HG02981 (cell line): ENCODE data around the gene WNT9B.
"Not testable (repeated sequence)": the region's sequence is repeated elsewhere in the genome, so short reads cannot be mapped to it uniquely, and the experiment has no call there.

Source experiments
- ATAC-seq: cut with Tn5 transposase; IDR thresholded peaks from one replicate; pipeline ENCODE4 v1.9.1; 2021; ENCODE audit warnings: mild to moderate bottlenecking, moderate library complexity; ENCODE audit not compliant: unreplicated experiment

WNT9B gene

DNA sequence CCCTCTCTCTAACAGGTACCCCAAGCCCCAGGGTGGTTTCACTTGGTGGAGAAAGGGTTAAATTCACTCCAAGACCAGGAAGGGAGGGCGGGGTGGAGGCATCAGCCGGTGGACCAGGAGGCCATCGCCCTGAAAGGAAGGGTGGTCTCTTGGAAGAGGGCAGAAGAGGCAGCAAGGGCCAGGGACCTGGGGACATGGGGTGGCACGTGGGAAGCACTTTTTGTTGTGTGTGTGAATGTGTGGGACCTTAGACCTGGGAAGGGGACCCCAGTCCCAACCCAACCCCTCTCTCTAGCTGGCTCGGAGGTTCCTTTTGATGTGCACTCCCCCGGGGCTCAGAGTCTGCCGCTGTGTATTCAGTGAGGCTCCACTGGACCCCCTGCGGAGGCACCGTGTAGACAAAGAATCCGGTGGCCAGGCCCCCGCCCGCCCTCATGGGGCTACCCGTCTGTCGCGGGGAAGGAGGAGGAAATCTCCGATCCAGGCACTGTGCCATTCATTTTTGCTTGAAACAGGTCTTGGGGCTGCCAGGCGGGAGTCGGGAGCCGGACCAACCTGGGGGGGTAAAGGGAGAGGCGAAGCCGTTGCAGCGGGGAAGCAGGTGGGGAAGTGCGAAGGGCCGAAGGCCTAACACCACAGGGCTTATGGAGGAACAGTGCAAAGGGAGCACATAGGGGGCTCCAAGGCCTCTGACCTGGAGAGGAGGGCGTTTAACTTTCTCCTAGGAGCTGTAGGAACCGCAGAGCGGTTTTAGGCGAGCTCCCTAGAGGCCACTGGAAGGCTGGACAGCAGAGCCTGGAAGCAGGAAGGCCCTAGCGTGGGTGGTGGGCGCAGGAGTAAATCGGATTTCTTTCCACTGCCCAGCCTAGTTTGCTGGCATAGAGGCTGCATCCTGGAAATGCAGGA lies 29.6 kb upstream of the WNT9B start:
- no peak for ATAC-seq

DNA sequence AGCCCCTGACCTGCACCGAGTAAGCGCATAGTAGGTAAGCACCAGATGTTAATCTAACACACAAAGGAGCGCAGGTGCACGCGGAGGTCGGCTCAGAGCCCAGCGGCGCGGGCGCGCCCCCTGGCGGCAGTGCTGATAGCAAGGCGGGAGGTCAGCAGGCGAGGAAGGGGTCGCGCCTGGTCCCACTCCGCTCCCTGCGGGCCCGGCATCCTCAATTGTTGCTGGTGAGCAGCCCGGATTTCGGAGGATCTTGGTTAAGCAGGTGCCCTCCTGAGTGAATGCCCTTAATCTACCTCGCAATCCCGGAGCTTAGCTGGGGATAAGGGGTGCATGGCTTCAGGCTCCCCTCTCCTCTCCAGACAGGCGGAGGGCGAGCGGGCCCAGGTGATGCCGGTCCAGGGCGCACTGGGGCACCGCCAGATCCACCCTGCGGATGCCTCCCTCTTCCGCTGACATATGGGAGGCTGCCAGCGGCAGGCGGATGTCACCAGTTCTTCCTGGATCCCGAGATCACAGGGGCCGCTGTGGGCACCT lies 28.9 kb upstream of the WNT9B start:
- no peak for ATAC-seq

DNA sequence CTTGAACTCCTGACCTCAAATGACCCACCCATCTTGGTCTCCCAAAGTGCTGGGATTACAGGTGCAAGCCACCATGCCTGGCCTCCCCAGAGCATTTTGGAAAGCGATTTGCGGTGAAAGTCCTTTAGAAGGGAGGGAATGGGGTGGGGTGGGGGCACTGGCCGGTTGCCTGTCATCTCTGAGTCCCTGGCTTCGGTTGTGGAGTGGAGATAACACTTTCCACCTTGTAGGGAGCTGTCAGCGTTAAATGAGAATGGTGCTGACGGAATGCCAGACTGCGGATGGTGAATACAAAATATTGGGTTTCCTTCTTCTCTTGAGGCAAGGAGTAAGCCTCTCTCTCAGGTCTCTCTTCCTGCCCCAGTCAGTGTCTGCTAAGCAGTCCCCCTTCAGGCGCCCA lies 27.7 kb upstream of the WNT9B start:
- ATAC-seq, result no peak

DNA sequence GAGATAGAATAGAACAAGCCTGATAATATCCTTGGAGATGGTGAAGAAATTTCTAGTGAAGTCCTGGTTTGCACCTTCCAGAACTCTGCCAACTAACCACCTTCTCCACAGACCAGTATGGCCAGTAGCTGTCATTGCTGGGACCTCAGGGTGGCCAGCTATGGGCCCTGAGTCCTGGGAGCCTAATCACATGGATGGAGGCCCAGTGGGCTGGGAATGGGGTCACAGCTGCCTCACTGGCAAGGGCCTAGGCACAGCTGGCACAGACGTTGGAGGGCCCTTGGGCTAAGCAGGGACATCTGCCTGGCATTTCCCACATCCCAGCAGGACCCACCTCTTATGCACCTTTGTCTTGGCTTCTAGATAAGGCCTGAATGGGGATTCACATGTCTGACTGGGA lies 25.3 kb upstream of the WNT9B start:
- no peak for ATAC-seq

DNA sequence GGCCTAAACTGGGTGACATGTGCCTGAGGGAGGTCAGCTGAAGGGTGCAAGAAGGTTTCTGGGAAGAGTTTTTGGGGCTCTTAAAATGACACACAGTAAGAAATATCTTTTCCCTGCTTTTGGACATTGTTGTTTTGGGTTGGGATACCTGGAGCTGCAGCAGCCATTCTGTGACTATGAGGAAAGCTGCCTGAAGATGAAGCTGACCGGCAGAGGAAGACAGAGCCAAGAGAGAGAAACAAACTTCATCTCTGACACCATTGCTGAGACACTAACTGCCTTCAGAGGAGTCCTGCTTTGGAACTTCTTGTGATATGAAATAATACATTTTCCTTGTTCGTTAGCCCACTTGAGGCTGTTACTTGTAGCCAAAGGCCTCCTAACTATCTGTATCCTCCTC lies 24.1 kb upstream of the WNT9B start:
- ATAC-seq, result no peak

DNA sequence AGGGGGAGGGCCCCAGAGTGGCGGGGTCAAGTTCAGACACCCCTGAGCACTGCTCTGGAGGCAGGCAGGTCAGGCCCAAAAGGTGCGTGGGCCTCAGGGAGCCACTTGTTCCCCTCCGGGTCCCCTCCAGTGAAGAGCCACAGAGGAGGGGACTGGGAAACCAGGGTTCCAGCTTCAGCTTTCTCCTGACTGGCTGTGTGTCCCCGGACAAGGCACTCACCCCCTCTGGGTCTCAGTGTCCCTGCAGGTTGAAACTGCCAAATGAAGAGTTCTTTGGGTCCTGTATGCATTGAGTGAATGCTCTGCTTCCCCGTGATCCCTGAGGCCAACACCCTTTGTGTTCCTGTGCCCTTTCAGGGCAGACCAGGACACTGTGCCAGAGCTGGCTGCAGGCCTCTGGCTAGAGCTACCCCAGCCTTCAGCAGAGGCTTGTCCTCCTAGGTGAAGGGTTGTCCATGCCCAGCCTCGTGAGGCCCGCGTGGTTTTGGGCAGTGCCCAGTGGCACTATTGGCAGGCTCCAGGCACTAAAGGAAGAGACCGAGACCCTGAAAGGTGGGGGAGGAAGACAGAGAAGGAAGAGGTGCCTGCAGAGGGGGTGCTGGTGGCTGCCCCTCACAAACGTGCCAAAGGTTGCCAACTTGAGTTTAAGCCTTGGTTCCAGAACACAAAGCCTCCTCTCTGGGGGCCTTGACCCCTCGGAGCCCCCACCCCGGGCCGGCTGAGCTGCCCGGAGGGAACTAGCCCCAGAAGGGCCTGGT lies 19.6 kb upstream of the WNT9B start:
- ATAC-seq, result no peak

DNA sequence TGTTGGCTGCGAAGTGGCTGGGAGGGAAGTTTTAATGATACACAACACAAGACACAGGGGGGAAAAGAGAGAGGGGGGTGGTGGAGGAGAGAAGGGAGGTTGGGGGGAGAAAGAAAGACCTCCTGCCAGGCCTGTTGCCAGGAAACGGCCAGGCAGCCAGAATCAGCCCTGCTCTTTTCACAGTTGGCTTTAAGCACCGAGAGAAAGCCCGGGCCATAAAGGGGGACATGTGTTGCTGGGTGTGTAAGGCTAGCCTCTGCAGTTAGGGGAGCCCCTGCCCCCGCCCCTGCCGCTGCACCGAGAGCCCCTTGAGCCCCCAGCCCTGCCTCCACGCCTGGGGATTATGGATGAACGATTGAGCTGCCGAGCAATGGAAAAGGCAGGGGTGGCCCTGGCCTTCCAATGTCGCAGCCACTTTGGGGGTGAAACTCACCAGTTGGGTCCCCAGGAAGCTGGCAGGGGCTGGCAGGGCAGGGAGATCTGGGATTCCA lies 19.0 kb upstream of the WNT9B start:
- ATAC-seq, result no peak

DNA sequence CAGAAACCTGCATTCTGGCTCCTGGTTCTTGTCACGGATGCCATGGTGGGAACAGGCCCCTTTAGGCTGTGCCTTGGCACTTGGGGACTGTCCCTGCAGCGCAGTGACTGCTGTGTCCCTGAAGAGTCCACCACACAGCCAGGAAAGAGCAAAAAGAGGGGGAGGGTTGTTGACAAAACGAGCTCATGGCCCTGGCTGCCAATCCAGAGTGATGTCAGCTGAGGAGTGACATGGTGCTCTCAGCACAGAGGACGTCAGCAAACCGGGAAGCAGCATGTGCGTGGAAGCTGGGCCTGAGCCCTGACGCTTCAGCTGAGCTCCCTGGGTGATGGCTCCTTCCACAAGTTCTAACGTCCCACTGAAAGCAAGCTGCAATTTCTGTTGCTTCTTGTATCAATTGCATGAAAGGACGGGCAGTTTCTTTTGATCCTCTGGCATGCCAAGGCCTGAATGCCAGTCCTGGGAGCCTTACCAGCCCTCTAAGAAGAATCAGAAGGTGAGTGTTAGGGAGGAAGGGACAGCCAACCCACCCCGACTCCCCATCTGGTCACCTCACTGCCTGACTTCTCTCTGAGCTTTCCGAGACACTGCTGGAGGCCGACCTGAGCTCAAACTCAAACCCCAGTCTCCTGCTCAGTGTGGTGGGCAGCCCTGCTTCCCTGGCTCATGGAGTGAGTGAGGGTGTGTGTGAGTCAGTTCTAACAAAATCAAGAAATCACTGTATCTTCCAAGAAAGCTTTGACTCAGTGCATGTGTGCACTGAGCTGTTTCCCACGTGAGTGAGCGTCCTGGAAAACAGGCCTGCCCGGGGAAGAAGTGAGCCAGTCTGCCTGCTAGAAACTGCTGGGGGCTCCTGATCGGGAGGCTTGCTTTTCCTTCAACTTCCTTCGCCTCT lies 18.2 kb upstream of the WNT9B start:
- ATAC-seq, result no peak

DNA sequence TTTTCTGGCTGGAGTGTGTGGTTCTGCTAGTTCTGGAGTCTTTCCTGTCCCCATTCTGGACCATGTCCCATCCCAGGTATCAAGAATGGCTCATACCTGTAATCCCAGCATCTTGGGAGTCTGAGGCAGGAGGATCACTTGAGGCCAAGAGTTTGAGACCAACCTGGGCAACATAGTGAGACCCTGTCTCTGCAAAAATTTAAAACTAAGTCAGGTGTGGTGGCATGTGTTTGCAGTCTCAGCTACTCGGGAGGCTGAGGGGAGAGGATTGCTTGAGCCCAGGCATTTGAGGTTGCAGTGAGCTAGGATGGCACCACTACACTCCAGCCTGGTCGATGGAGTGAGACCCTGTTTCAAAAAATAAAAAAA lies 17.6 kb upstream of the WNT9B start:
- ATAC-seq, result no peak

DNA sequence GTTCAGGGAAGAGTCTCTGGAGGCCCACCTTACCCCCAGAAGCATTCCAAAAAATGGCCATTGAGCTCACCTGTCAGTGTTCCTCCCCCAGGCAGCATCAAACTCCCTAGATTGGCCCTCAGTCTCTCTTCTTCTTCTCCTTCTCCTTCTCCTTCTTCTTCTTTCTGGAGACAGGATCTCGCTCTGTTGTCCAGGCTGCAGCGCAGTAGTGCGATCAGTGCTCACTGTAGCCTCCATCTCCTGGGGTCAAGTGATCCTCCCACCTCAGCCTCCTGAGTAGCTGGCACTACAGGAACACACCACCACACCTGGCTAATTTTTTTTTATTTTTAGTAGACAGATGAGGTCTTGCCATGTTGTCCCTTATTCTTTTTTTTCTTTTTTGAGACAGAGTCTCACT lies 16.5 kb upstream of the WNT9B start:
- ATAC-seq, result no peak

DNA sequence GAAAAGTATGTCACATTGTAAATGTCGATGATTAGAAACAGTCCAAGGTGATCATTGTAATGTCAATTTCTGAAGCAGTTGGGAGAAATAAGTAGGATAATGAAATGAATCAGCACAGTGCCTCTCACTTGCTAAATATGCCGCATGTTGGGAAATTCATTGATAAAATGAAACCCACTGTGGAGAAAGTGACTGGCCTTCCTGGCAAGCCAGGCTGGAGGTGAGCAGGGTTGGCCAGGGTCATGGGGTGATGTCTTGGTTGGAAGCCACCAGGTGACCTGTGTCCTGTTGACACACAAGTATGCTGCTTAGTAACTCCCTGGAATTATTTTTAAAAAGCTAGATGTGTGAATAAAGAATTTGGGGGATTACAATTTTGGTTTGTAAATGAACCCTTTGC lies 14.9 kb upstream of the WNT9B start:
- no peak for ATAC-seq

DNA sequence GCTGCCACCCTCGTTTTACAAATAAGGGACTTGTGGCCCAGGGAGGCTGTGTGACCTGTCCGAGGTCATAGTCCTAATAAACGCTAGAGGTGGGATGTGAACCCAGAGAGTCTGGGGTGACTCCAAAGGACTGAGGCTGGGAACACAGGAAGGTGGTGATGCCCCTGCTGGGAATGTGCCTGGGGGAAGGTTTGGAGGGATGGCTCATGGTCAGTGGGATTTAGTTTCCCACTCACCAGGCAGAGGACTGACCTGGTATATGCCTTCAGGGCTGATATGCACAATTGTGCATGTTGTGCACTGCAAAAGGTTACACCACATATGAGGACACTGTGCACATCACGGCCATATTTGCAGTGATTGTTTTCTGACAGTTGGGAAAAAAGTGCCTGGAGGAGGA lies 13.9 kb upstream of the WNT9B start:
- no peak for ATAC-seq

DNA sequence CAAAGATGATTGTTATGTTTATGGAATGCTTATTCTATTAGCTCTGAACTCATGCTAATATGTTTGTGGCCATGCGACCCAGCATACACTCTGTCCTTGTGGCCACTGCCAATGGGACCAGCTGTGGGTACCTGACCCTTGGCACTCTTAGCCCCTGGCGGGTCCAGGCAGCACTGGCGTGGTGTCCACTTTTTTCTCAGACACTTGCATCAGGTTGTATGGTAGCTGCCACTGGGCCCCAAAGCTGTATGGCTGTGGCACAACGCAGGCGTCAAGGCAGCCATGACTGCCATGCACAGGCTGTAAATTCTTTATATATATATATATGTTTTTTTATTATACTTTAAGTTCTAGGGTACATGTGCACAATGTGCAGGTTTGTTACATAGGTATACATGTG lies 12.2 kb upstream of the WNT9B start:
- no peak for ATAC-seq

DNA sequence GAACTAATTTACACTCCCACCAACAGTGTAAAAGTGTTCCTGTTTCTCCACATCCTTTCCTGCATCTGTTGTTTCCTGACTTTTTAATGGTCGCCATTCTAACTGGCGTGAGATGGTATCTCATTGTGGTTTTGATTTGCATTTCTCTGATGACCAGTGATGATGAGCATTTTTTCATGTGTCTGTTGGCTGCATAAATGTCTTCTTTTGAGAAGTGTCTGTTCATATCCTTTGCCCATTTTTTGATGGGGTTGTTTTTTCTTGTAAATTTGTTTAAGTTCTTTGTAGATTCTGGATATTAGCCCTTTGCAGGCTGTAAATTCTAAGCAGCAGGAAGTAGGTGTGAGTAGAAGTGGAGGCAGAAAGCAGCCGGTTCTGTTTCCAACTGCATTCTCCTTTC lies 10.8 kb upstream of the WNT9B start:
- ATAC-seq, result not testable (repeated sequence)

DNA sequence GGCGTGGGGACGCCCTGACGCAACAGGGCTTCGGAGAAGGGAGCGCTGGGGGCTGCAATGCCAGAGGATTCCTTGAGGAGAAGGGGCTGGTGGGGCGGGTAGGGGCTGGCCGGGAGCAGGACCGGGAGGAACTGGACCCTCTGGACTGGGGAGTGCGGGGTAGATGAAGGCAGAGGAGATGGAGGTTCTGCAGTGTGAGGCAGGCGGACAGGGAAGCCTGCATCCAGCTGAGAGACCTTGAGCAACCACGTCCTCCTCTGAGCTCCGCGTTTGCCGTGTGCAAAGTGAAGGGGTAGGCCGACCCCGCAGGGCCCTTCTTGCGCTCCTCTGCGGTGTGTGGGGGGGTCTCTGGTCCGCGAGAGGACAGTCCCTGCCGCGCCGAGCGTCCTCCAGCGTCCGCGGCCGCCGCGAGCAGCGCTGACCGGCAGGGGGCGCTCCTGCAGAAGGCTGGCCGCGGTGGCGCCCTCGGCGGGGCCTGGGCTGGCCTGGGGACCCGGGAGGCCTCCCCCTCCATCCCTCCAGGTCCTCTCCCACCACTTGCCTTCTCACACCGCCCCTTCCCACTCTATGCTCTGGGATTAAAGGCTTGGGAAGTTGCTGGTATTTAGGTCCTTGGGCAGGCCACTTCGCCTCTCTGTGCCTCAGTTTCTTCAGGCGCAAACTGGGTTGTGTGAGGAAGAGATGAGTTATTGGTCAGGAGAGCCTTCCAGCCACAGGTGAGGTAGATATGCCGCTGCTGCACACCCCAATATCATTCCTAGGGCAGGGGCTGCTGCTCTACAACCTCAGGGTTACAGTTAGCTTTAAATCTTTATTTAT lies 9.6 kb upstream of the WNT9B start:
- ATAC-seq, result no peak

DNA sequence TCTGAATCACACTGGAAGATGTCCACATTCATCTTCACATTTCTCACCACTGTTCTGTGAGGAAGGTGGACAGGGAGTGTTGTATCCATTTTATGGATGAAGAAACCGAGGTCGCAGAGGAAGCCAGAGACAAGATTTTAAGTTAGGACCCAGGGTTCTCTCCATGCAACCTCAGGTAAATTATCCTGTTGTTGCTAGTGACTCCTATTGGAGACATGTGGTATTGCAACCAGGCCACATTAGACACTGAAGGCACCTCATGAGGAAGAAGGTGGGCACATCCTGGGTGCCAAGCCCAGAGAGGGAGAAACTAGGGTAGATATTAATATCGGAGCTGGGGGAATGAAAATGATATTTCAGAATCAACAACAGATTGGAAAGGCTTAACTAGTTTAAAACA lies 8.5 kb upstream of the WNT9B start:
- no peak for ATAC-seq

DNA sequence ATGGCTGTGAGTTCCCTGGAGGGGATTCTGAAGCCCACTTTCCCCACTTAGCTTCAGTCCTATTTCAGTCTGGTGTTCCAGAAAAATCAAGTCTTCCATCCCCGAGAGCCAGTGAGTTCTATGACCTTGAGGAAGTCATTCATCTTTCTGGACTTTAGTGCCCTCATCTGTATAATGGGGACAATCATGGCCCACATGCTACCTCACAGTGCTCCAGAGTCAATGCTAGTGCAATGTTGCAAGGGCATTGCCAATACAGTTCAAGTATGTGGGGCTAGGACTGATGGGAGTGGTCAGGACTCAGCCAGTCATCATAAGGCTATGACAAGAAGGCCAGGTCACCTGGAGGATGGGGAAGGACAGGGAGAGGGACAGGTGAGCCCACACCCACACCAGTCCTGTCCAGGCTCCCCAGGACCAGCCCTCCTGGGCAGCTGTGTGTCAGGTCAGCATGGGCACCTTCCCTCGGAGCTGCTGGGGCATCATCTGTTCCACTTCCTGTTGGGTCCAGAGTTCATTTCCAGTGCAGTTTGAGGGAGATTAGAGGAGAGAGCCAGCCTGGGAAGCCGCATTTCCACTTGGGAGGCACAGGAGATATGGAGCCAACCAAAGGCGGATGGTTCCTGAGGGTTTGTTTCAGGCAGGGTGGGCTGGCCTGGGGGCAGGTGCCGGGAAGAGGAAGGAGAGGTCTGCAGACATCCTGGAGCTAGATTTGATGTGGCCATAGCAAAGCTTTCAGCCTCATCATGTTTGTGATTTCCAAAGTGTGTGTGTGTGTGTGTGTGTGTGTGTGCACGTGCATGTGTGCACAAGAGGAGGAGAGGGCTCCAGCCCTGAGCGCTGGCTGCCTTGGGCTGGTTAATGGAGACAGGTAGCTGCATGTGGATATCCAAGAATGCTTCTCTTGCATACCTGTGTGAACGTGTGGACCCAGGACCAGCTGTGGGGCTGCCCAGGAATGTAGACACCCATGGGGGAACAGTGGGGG lies 3.9 kb upstream of the WNT9B start:
- ATAC-seq, result no peak

DNA sequence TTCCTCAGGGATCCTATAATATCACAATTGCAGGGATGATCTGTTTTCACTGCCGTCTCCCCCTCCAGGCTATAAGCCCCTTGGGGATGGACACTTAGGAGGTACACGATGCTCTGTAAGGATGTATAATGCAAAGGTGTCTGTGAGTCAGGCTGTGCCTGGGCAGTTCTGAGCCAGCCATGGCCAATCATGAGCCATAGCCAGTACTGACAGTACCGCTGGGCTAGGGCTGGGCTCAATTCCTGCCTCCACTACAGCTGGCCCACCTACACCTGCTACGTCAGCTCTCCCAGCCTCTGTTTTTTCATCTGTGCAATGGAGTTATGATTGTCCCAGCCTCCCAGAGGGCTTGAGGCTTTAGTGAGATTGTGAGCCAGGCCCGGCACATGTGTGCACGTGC lies 2.8 kb upstream of the WNT9B start:
- no peak for ATAC-seq

DNA sequence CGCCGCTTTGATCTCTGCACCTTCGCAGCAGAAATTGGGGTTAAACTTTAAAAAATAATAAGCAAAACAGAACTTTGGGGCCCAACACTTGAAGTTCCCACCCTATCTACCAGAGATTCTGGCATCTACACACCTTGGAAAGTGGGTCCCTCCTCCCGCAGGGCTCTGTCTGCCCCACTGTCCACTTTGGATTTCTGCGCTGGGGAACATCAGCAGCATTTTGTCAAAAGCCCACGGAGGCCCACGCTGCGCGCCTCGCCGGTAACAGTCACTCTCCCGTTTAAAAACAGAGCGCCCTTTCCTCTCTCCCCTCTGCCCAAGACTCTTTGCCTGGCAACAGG lies 725 bp upstream of the WNT9B start:
- no peak for ATAC-seq
